Memory B cell (primary cell): ENCODE results near the gene USP12.
A peak's percentile ranks its signal among the peaks of the same experiment; 100 is the strongest.
"Not testable (repeated sequence)": the region's sequence is repeated elsewhere in the genome, so short reads cannot be mapped to it uniquely, and the experiment has no call there.

Experiments
- ATAC-seq: fragments of 150-1000 bp; cut with Tn5 transposase; 2 replicates; pipeline ENCODE4 v1.10.0; 2021; ENCODE audit warnings: low read depth, mild to moderate bottlenecking, moderate library complexity
- DNase-seq, 2 donors: peaks; one replicate each; pipeline ENCODE4 v3.0.0; 2022; ENCODE audit warnings: low spot score in 2 of 2
- H3K27ac Mint-ChIP-seq: one replicate; pipeline ENCODE4 v1.8.0; 2022; ENCODE audit warnings: mild to moderate bottlenecking, moderate library complexity, mixed read lengths
- H3K27me3 Mint-ChIP-seq: one replicate; pipeline ENCODE4 v1.8.0; 2022; ENCODE audit warnings: mixed read lengths
- H3K36me3 Mint-ChIP-seq: one replicate; pipeline ENCODE4 v1.8.0; 2022; ENCODE audit warnings: mild to moderate bottlenecking, mixed read lengths
- H3K4me1 Mint-ChIP-seq: one replicate; pipeline ENCODE4 v1.8.0; 2022; ENCODE audit warnings: mixed read lengths
- H3K4me3 Mint-ChIP-seq: one replicate; pipeline ENCODE4 v1.8.0; 2022; ENCODE audit warnings: mild to moderate bottlenecking, moderate library complexity, mixed read lengths
- H3K9me3 Mint-ChIP-seq: one replicate; pipeline ENCODE4 v1.8.0; 2022; ENCODE audit warnings: mixed read lengths

The USP12 gene

GRCh38 chr13:27080018-27080948, 91.3 kb downstream of the USP12 start:
- no peak for ATAC-seq
- Mint-ChIP-seq H3K4me1 (no peaks in the 10 kb centered on the region), H3K36me3 (peaks cover 25% of the 10 kb centered on the region)

DNA sequence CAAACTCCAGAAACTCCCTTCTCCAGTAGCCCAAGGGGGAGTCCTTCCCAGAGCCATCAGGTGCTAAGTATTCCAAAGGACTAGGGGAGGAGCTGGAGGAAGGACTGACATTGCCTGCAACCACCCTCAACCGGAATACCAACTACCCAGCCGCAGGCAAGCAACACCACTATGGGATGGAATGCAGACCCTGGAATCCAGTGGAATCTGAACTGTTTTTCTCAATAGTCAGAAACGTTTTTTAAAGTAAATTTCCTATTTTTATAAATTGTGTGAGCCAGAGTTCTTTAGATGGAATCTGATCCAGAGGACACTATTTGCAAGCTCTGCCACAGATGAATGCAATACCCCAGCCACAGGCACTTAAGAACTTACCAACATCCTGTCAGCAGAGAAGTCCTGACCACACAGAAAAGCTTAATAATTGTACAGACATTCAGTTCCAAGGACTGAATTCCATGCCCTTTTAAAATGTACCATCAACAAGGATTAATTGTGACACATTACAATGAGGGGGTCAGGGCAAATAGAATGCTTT, 92.1 kb downstream of the USP12 start:
- Mint-ChIP-seq H3K27ac (peak overlapping the region; percentile 13), H3K9me3 (no peaks in the 10 kb centered on the region), H3K36me3 (peaks cover 29% of the 10 kb centered on the region), H3K4me1 (no peaks in the 10 kb centered on the region), H3K27me3 (no peaks in the 10 kb centered on the region), H3K4me3 (no peak overlapping the region)
- no peak for DNase-seq
- ATAC-seq = no peak

More at GRCh38 chr13:27080018-27080948, 91.3 kb downstream of the USP12 start:
- no peaks in the 10 kb centered on the region for H3K27me3 Mint-ChIP-seq
- H3K4me3 Mint-ChIP-seq = no peak overlapping the region
- no peak for DNase-seq
- peak overlapping the region; percentile 13 for H3K27ac Mint-ChIP-seq
- H3K9me3 Mint-ChIP-seq = no peaks in the 10 kb centered on the region

- Mint-ChIP-seq H3K9me3 (no peaks in the 10 kb centered on the region), H3K36me3 (peaks cover 35% of the 10 kb centered on the region), H3K4me1 (peaks cover 2% of the 10 kb centered on the region), H3K4me3 (no peak overlapping the region), H3K27me3 (no peaks in the 10 kb centered on the region), H3K27ac (no peak overlapping the region)
- ATAC-seq (no peak), DNase-seq (no peak)
Measured at GRCh38 chr13:27077451-27077850, 94.2 kb downstream of the USP12 start.

GRCh38 chr13:27076421-27076820, 95.2 kb downstream of the USP12 start:
- peaks cover 36% of the 10 kb centered on the region for H3K36me3 Mint-ChIP-seq

GRCh38 chr13:27073186-27073585, 98.4 kb downstream of the USP12 start:
- Mint-ChIP-seq H3K27ac (no peak overlapping the region), H3K4me1 (peaks cover 2% of the 10 kb centered on the region), H3K27me3 (no peaks in the 10 kb centered on the region), H3K9me3 (no peaks in the 10 kb centered on the region), H3K36me3 (peaks cover 35% of the 10 kb centered on the region), H3K4me3 (no peak overlapping the region)
- DNase-seq = no peak
- ATAC-seq = no peak

More at GRCh38 chr13:27076421-27076820, 95.2 kb downstream of the USP12 start:
- no peak for DNase-seq
- no peak for ATAC-seq
- H3K4me3 Mint-ChIP-seq = no peak overlapping the region
- peaks cover 2% of the 10 kb centered on the region for H3K4me1 Mint-ChIP-seq
- no peaks in the 10 kb centered on the region for H3K27me3 Mint-ChIP-seq
- H3K27ac Mint-ChIP-seq = no peak overlapping the region
- no peaks in the 10 kb centered on the region for H3K9me3 Mint-ChIP-seq

DNA sequence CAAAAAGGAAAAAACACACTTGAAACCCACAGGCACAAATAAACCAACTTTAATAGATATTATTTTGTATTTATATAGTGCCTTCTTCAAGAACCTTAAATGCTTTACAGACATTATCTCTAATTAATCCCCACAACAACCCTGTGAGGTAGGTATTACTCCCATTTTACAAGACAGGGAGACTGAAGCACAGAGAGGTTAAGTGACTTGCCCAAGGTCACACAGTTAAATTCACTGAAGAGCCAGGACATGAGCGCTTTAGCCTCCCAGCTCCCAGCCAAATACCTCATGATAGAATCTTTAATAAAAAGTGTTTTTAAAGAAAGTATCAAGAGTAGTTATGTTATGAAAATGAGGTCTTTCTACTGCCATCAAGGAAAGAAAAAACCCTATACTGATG, 105.5 kb downstream of the USP12 start:
- peaks cover 24% of the 10 kb centered on the region for H3K36me3 Mint-ChIP-seq
- DNase-seq, H3K4me1 Mint-ChIP-seq, H3K4me3 Mint-ChIP-seq, ATAC-seq, H3K9me3 Mint-ChIP-seq, H3K27ac Mint-ChIP-seq, H3K27me3 Mint-ChIP-seq: not testable (repeated sequence)

GRCh38 chr13:27065582-27065981, 106.0 kb downstream of the USP12 start:
- no peaks in the 10 kb centered on the region for H3K27me3 Mint-ChIP-seq
- peaks cover 7% of the 10 kb centered on the region for H3K4me1 Mint-ChIP-seq
- H3K27ac Mint-ChIP-seq = peak overlapping the region; percentile 36
- H3K4me3 Mint-ChIP-seq = no peak overlapping the region
- peaks cover 2% of the 10 kb centered on the region for H3K9me3 Mint-ChIP-seq
- H3K36me3 Mint-ChIP-seq = peaks cover 24% of the 10 kb centered on the region
- DNase-seq (no peak), ATAC-seq (no peak)

GRCh38 chr13:27064252-27064995, 107.2 kb downstream of the USP12 start:
- no peak overlapping the region for H3K4me3 Mint-ChIP-seq
- peaks cover 2% of the 10 kb centered on the region for H3K9me3 Mint-ChIP-seq
- peaks cover 19% of the 10 kb centered on the region for H3K36me3 Mint-ChIP-seq
- no peak for ATAC-seq
- DNase-seq = no peak
- H3K27ac Mint-ChIP-seq = no peak overlapping the region
- peaks cover 7% of the 10 kb centered on the region for H3K4me1 Mint-ChIP-seq
- no peaks in the 10 kb centered on the region for H3K27me3 Mint-ChIP-seq

DNA sequence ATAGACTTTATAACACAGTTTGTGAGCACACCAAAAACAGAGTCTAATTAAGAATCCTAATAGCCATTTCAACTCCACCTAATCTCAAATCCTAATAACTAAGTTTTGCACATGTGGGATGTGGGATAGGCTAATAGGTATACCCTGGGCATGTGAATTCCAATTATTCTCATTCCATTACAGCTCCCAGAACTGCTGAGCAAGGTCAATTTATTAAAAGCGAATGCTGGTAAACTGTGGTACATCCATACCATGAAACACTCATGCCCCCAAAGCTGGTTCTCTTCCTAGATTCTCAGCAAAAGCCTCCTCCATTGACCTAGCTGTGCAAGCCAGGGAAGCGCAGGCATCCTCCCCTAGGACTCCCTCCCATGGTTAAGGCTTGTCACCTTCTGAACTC, 113.8 kb downstream of the USP12 start:
- ATAC-seq (no peak), DNase-seq (no peak)
- Mint-ChIP-seq H3K27ac (no peak overlapping the region), H3K27me3 (no peaks in the 10 kb centered on the region), H3K36me3 (peaks cover 4% of the 10 kb centered on the region), H3K4me3 (no peak overlapping the region), H3K9me3 (no peaks in the 10 kb centered on the region), H3K4me1 (peaks cover 12% of the 10 kb centered on the region)

- H3K36me3 Mint-ChIP-seq = peaks cover 4% of the 10 kb centered on the region
- peaks cover 12% of the 10 kb centered on the region for H3K4me1 Mint-ChIP-seq
- H3K27ac Mint-ChIP-seq = no peak overlapping the region
- no peak for ATAC-seq
- no peak for DNase-seq
- no peaks in the 10 kb centered on the region for H3K9me3 Mint-ChIP-seq
- no peak overlapping the region for H3K4me3 Mint-ChIP-seq
- H3K27me3 Mint-ChIP-seq = no peaks in the 10 kb centered on the region
Measured at GRCh38 chr13:27055526-27055925, 116.1 kb downstream of the USP12 start.

DNA sequence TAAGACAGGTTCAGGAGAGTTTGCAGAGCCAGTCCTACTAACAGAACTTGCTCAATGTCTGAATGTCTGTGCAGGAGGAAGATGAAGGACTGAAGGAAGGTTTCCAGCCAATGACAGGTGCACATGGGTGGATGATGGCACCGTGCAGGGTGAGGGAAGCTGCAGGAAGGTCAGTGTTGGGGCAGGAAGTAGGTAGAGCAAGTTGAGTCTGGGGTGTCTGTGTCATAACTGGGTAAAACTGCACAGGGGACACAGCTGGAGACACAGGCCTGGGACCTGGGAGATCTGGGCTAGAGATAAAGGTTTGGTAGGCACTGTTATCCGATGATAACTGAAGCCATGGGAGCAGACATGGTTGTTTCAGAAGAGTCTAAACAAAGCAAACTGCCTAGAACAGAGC, 116.9 kb downstream of the USP12 start:
- Mint-ChIP-seq H3K27me3 (no peaks in the 10 kb centered on the region), H3K27ac (no peak overlapping the region)

GRCh38 chr13:27053902-27054595, 117.6 kb downstream of the USP12 start:
- H3K4me1 Mint-ChIP-seq = peaks cover 12% of the 10 kb centered on the region
- H3K9me3 Mint-ChIP-seq = no peaks in the 10 kb centered on the region
- peaks cover 4% of the 10 kb centered on the region for H3K36me3 Mint-ChIP-seq
- H3K4me3 Mint-ChIP-seq = no peak overlapping the region
- ATAC-seq (no peak), DNase-seq (no peak)
- H3K27me3 Mint-ChIP-seq = no peaks in the 10 kb centered on the region
- H3K27ac Mint-ChIP-seq = no peak overlapping the region

More for the DNA sequence above, 116.9 kb downstream of the USP12 start:
- no peak for ATAC-seq
- no peak for DNase-seq
- H3K36me3 Mint-ChIP-seq = peaks cover 4% of the 10 kb centered on the region
- H3K9me3 Mint-ChIP-seq = no peaks in the 10 kb centered on the region
- no peak overlapping the region for H3K4me3 Mint-ChIP-seq
- peaks cover 12% of the 10 kb centered on the region for H3K4me1 Mint-ChIP-seq

GRCh38 chr13:27053210-27053884, 118.3 kb downstream of the USP12 start:
- no peak overlapping the region for H3K4me3 Mint-ChIP-seq
- ATAC-seq (no peak), DNase-seq (no peak)
- H3K9me3 Mint-ChIP-seq = no peaks in the 10 kb centered on the region
- H3K27ac Mint-ChIP-seq = no peak overlapping the region
- H3K27me3 Mint-ChIP-seq = no peaks in the 10 kb centered on the region
- peaks cover 6% of the 10 kb centered on the region for H3K36me3 Mint-ChIP-seq
- H3K4me1 Mint-ChIP-seq = peaks cover 12% of the 10 kb centered on the region
